ELR (cell line): ENCODE measurements around the gene PRELP.
"Not testable (repeated sequence)": the region's sequence is repeated elsewhere in the genome, so short reads cannot be mapped to it uniquely, and the experiment has no call there.

Experiments
- DNase-seq: peaks from one replicate; pipeline ENCODE4 v3.0.0-alpha.2; 2015; ENCODE audit warnings: low read depth

PRELP gene

GRCh38 chr1:203507759-203508158, 32.2 kb downstream of the PRELP start:
- no peak for DNase-seq

GRCh38 chr1:203508463-203509073, 33.0 kb downstream of the PRELP start:
- DNase-seq: no peak

GRCh38 chr1:203509135-203509534, 33.5 kb downstream of the PRELP start:
- no peak for DNase-seq

DNA sequence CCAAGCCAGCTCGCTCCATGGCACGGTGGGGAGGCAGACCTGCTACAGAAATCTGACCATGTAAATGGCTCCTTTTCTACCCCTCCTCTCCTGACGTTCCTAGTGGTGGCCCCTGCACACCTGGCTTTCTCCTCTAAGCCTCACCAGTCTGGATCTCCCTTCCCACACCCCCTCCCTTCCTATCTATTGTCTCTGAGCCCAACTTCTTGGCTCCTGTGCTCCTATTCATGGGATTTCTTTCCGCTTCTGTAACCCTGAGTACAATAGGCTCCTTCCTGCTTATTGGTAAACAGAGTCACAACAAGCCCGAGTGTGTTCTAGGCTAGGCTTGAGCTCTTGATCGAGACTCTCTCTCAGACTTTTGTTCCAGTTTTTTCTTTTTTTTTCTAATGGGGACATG, 35.9 kb downstream of the PRELP start:
- no peak for DNase-seq

DNA sequence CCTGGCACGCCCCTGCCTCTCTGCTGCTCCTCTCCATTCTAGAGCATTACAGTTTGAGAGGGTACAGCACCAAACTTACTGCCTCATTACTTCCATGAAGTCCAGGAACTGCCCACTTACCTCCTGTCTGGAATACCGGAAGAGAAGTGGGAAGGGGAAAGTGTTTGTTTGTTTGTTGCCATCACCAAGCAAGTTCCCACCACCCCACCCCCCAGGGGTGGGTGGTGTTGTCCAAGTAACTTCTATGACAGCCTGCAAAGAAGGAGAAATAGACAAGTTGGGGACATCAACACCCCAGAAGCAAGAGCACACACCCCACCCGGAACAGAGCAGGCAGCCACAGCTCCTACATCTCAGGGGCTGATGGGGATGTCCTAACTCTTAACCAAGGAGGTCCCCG, 36.3 kb downstream of the PRELP start:
- DNase-seq: no peak

DNA sequence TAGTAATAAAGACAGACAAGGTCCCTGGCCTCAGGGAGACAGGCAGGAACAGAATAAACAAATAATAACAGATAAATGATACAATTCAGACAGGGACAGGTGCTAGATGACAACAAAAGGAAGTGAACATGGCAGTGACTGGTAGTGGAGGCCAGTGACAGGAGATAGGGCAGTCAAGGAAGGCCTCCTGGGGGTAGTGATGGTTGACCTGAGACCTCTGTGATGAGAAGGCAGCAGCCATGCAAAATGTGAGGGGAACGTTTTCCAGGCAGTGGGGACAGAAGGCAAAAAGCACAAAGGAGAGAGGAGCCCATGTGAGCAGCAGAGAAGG, 36.9 kb downstream of the PRELP start:
- no peak for DNase-seq

- peak; percentile 98 for DNase-seq
These were observed 37.4 kb downstream of the PRELP start for GRCh38 chr1:203512848-203513584.

DNA sequence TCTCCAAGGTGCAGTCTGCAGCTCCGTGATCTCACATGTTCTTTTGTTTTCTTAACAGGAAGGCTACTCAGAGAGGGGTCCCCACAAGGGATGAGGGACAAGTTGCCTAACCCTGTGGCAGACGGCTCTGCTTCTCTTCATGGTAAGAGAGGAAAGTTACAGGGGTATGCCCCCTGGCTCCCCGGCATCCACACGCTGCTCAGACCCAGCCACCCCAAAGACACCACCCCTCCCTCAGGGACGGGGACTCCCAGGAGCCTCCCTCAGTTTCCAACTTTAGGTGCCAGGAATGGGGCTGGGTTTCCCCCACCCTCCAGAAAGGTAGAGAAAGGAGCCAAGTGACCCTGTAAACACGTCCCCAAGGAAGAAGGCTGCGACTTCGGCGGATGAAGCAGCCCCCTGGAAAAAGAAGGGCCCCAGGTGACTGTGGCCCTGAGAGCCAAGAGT, 38.0 kb downstream of the PRELP start:
- peak; percentile 33 for DNase-seq

DNA sequence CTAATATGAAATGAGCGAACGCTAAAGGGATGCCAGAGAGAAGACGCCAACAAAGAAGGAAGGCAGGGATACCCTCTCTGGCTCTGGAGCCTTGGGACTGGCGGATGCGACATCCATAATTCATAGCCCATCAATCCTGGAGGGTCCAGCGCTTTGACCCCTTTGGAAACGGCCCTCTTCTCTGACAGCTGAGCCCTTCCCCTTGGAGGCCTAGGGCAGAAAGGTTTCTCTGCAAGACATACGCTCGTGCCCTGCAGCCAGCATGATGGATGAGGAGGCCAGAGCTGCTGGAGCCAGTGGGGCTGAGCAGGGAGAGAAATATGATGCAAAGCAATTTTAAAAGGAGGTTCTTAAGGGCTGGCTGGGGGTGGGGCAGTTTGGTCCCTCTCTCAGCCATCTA, 40.6 kb downstream of the PRELP start:
- no peak for DNase-seq

GRCh38 chr1:203516906-203517305, 41.3 kb downstream of the PRELP start:
- no peak for DNase-seq

GRCh38 chr1:203517426-203518110, 42.0 kb downstream of the PRELP start:
- DNase-seq: no peak

DNA sequence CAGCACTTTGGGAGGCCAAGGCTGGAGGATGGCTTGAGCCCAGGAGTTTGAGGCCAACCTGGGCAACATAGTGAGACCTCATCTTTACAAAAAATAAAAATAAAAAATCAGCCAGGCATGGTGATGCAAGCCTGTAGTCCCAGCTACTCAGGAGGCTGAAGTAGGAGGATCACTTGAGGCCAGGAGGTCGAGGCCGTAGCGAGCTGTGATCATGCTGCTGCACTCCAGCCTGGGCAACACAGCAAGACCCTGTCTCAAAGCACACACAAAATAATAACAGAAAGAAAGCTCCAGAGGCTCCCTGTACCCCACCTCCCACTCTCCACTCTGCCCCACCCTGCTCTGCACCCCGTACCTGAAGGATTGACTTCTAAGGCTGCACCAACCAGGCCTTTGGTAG, 42.5 kb downstream of the PRELP start:
- DNase-seq: not testable (repeated sequence)

- no peak for DNase-seq
These were observed 42.9 kb downstream of the PRELP start for GRCh38 chr1:203518541-203518940.

DNA sequence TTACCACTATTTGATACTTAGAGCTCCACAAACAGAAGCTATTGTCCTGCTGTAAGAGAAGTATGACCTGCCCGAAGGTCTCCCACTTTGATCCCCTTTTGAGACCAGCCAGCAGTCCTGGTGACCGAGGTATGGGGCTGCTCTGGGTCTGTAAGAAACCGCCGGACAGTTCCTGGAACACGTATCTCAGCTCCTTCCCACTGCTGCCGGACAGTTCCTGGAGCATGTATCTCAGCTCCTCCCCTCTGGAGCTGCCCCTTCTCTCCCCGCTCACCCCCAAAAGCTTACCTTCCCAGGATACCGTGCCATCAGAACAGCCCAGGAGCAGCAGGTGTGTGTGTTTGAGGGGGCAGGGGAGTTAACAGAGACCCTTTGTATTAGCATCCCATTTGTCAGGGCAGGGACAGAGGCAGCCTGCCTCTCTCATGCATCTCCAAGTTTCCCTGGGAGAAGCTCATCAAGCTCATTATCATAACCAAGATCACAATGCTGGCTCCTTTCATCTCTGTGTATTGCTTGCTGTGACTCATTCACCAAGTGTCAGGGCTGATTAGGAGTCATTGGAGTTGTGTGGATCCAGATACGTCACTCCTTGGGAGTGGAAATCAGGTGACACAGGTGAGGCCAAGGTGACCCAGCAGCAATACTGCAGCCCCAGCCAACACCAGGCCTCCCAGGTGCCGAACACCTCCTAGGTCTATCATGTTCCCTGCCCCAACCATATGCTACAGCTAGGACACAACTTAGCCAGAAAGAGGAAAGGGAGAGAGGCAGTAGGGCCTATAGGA, 43.6 kb downstream of the PRELP start:
- peak; percentile 18 for DNase-seq

GRCh38 chr1:203519896-203520295, 44.3 kb downstream of the PRELP start:
- no peak for DNase-seq

- DNase-seq: peak; percentile 63
These were observed 44.7 kb downstream of the PRELP start for GRCh38 chr1:203520315-203520714.

DNA sequence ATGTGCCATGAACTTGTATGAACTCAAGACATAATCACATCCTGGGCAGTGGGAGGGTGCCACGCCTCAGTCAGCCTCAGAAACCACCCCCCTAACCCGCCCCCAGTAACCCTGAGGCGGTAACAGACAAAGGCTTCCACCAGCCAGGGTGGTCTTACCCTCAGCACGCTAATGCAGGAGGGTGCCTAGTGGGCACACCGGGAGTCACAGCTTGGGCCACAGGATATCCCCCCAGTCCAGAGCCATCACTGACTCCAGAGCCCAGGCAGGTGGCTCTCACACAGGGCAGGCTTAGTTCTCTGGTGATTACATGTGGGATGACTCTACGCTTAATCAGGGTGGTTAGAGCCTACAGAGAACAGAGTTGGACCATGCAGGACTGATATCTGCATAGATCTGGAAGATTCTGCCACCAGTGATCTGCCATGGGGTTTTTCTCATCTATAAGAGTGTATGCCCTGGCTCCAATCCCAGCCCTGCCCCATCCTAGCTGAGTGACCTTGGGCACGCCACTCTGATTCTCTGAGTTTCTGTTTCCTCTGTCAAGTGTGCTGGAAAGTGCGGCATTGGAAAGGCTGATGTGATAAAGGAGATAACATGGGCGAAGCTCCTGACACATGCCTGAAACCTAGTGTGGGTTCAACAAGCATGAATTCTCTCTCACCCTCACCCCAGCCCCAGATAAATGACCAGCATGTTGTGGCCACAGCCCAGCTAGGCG, 45.6 kb downstream of the PRELP start:
- DNase-seq: peak; percentile 46

- no peak for DNase-seq
These were observed 46.2 kb downstream of the PRELP start for GRCh38 chr1:203521812-203522211.

DNA sequence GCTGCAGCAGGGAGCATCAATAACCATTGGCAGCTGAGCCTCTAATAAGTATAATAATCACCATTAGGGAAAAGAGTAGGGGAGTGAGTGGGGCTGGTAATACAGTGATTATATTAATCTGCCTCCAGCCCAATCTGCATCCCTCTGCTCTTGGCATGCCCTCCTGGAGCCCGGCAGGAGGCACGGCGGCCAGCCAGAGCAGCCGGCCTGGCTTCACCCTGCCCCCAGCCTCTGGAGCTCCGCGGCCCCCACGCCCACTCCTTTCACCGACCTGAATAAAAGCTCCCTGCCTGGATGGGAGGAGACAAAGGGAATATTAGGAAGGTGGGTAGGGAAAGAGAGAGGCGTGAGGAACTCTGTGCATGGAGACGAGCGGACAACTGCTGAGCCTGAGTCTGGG, 46.6 kb downstream of the PRELP start:
- no peak for DNase-seq

GRCh38 chr1:203523667-203524066, 48.1 kb downstream of the PRELP start:
- no peak for DNase-seq

DNA sequence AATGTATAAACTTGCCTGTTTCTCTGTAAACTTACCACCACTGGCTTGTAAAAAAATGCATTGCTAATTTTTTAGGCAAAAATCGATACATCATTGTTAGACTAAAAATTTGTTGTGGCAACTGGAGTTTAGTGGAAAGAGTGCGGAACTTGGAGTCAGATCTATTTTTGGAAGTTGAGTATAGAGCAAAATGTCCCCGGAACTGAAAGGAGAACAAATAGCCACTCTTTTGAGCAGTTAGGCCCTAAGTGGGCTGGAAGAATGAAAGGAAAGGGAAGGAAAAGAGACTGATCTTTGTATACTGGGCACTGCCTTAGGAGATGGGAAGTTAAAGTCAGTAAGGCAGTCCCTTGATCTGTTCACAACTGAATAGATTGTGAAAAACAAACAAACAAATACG, 48.5 kb downstream of the PRELP start:
- DNase-seq: no peak

GRCh38 chr1:203524824-203525223, 49.2 kb downstream of the PRELP start:
- DNase-seq: no peak
